ENCODE results near the gene ROR2.

Gene ROR2

GRCh38 chr9:91840882-91841281 is 109.1 kb downstream of the ROR2 start:
- no peak for DNase-seq (ENCODE audit: low spot score)

GRCh38 chr9:91840469-91840868 is 109.6 kb downstream of the ROR2 start:
- no peak for DNase-seq (ENCODE audit: low spot score)

- no peak for DNase-seq (ENCODE audit: low spot score)
Observed at GRCh38 chr9:91839926-91840465, 110.0 kb downstream of the ROR2 start.

- DNase-seq (ENCODE audit: low spot score) = peak; percentile 93
Observed at GRCh38 chr9:91837981-91838731, 111.9 kb downstream of the ROR2 start.

- DNase-seq (ENCODE audit: low spot score) = no peak
Observed at GRCh38 chr9:91836515-91836914, 113.5 kb downstream of the ROR2 start.

DNA sequence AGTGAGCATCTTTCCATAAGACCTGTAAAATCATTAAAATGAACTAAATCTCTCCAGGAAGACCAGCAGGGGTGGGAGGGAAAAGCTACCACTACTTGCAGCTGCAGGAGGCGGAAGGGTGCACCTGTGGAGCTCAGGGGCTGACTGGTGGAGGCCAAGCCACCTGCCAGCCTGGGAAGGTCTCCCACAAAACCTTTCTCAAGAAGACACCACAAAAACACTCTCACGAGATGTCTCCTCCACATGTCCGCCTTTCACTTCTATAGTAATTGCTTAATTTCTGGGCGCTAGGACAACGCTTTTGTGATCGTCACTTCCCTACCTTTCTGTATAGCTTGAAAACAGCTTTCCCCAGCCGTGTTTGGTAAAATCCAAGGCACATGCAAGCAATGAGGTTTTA is 114.4 kb downstream of the ROR2 start:
- DNase-seq (ENCODE audit: low spot score) = no peak

DNA sequence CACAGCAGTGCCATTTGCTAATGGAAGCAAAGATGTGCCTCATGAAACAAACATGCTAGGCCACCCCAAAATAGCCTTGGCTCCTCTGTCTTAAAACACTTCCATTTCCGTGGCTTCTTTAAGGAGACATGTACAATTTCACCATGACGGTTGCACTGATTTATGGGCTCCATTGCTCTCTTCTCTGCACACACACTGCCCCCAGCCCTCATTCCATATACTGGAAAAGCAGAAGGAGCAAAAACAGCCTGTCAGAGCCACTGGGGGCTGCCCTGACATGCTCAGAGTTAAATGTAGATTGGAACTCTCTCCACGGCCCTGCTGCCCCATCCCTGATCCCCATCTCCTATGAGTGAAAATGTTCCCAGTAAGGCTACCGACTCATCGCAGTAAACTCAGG is 114.8 kb downstream of the ROR2 start:
- DNase-seq (ENCODE audit: low spot score) = no peak

DNA sequence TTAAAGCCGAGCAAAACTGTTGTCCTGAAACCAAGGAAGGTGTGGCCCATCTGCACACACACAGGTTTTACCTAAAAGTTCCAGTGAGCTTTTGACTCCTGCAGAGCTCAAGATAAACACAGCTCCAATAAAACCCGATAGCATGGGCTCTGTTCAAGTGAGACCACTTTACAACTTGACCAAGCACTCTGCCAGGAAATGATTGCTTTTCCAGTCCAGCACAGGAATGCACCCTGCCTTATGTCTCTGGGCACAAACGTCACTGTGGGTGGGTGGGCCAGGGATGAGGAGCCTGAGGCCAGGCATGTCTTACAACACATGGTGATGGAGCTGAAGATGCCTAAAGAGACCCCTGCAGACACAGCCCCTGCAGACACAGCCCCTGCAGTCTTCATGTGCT is 115.3 kb downstream of the ROR2 start:
- DNase-seq (ENCODE audit: low spot score) = no peak

GRCh38 chr9:91833878-91834255 is 116.2 kb downstream of the ROR2 start:
- no peak for DNase-seq (ENCODE audit: low spot score)

DNA sequence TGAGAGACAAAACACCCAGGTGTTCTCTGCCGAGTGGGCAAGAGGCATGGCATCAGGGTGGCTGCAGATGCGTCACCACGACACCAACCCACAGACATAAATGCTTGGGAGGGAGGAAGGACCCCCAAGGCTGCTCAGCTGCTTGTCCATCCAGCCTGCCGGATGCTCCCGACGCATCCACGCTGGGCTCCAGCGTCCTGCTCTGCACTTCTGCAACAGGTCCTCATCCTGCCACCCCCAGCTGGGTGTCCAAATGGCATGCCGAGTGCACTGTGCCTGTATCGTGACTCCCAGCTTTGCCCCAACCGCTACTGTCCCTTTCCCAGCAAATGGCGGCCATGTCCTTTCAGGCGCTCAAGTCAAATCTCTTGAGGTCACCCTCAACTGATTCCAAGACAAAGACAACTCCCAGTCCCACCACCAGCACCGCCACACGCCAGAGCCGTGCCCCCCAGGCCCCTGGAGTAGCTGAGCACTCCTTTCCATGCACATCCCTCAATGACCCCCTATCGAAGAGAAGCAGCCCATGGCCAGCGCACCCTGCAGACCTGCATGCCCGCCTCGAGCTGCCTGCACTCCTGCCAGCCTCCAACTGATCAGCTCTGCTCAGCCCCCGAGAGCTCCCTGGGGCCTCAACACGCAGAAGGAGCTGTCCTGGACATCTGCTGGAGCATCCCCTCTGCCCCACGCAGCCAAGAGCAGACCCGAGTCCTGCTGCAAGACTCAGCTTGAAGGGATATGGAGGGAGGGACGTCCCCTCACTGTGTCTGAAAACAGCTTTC is 116.7 kb downstream of the ROR2 start:
- DNase-seq (ENCODE audit: low spot score) = no peak

- no peak for DNase-seq (ENCODE audit: low spot score)
Observed at GRCh38 chr9:91832322-91832721, 117.7 kb downstream of the ROR2 start.

GRCh38 chr9:91825866-91826265 is 124.2 kb downstream of the ROR2 start:
- no peak for DNase-seq (ENCODE audit: low spot score)

GRCh38 chr9:91825422-91825821 is 124.6 kb downstream of the ROR2 start:
- DNase-seq (ENCODE audit: low spot score) = no peak

DNA sequence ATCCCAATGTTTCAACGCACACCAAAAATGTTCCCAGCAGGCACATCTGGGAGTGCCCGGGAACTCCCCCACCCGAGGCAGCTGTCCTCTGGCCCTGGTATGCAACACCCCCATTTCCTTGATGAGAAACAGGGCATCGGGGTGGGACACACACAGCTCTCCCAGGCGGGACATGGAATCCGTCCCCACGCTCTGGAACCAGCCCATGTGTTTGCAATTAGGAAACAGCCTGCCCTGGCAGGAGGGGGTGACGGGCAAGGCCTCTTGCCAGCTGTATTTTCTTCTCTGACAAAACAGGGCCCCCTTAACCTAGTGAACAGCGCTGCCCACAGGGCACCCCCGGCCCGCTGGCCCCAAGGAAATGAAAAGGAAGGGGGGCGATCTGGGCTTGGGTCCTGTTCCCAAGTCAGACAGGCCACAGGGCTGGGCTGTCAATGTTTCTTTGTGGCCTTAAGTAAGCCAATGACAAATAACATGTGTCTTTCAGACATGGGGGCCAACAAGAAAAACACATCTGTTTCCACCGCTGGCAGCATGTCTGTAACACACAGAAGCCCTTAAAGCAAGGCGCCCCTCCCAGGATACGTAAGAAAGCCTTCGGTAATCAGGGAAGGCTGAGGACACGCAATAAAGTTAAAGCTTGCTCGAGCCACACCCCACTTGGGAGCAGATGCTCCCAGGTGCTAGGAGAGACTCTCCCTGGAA is 125.3 kb downstream of the ROR2 start:
- no peak for DNase-seq (ENCODE audit: low spot score)

DNA sequence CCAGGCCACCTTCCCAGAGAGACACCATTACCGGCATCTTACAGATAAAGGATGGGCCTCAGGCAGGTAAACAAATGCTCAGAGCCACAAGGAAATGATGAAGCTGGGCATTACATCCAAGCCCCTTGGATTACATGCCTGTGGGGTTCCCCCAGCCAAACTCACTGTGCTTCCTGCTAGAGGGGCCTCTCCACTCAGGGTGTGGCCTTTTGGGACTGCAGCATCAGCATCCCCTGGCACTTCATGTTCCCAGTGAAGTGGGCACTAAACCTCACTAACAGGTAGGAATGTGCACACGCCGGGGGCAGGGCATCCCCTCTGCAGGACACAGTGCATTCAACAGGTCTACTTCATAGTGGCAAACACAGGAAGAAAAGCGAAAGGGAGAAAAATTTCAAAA is 125.9 kb downstream of the ROR2 start:
- DNase-seq (ENCODE audit: low spot score) = no peak

DNA sequence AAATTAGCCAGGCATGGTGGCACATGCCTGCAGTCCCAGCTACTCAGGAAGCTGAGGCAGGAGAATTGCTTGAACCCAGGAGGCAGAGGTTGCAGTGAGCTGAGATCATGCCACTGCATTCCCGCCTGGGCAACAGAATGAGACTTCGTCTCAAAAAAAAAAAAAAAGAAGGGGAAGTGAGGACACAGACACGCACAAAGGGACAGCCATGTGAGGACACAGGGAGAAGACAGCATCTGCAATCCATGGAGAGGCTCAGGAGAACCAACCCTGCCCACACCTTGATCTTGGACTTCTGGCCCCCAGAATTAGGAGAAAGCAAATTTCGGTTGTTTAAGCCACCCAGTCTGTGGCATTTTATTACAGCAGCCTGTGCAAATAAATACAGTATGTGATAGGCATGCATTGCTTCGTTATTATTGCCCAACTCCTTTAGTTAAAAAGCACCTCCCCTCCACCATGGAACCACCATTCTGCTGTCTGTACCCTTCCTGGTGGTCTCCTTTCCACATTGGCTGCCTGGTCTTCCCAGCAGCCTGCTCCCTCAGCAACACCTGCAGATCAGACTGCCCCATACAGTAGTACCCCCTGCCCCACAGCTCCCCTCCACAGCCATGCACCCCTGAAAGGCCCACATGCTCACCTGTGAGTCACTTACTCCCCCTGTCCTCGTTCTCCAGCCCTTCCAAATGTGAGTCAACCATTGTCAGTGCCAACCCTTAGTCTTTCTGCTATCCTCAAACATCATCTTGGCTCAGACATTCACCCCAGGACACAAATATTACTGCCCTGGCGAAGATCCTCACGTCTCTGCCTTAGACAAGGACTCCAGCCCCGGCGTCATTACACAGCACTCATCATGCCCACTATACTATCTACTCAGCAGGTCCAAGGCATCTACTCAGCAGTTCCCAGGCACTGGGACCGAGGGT is 128.8 kb downstream of the ROR2 start:
- no peak for DNase-seq (ENCODE audit: low spot score)

DNA sequence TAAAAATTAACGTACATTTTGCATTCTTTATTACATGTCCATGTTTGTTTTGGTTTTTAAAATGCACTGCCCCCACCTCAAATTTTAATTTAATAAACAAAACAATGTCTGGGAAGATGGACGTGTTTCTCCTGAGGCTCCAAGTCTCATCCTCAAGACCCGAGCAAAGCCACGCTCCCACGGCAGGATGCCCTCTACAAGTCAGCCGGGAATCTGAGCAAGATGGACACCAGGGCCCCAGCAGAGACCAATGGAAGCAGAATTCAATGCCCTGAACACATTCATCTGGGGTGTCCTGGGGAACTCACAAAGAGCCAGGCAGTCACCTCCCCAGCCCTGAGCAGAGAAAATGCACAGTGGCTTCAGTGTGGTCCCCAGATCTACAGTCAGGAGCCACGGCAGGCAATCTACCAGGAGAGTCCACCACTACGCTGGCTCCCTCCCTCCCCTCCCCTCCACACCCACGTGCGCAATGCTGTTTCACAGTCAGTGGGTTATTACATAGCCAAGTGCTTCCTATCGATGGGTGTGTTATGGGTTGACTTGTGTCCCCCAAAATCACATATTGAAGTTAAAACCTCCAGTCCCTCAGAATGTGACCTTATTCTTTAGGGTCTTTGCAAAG is 129.8 kb downstream of the ROR2 start:
- no peak for DNase-seq (ENCODE audit: low spot score)

DNA sequence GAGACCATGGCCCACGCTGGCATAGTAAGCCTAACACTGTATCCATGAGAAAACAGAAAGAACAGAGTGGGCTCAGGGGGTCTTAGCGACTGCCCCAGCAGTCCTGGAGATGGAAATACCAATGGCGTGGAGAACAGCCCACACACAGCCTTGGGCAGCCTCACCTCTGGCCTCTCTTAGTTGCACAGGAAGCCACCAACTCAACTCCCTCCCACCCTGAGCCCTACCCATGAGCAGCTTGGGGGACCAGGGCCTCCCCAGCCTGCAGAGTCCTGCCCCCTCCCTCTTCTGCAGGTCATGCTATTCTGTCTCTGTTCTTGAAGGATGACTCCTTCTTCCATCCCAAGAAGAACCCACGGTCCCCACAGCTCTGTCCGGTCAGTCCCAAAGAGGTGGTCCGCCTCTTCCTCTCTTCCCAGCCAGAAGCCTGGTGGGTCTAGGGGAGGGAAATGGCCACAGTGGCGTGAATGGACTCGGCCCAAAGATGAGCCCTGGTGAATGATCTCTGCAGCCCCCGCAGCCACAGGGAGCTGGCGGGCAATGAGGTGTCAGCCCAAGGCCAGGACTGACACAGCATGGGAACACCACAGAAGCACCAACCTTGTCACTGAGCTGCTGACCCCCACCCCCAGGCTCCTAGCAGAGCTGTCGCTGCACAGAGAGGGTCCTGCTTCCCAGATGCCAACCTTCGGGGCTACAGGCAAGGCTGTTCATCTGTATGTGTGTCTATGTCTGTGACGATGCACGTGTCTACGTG is 131.2 kb downstream of the ROR2 start:
- DNase-seq (ENCODE audit: low spot score) = no peak

- DNase-seq (ENCODE audit: low spot score) = no peak
Observed at GRCh38 chr9:91818225-91818585, 131.8 kb downstream of the ROR2 start.

DNA sequence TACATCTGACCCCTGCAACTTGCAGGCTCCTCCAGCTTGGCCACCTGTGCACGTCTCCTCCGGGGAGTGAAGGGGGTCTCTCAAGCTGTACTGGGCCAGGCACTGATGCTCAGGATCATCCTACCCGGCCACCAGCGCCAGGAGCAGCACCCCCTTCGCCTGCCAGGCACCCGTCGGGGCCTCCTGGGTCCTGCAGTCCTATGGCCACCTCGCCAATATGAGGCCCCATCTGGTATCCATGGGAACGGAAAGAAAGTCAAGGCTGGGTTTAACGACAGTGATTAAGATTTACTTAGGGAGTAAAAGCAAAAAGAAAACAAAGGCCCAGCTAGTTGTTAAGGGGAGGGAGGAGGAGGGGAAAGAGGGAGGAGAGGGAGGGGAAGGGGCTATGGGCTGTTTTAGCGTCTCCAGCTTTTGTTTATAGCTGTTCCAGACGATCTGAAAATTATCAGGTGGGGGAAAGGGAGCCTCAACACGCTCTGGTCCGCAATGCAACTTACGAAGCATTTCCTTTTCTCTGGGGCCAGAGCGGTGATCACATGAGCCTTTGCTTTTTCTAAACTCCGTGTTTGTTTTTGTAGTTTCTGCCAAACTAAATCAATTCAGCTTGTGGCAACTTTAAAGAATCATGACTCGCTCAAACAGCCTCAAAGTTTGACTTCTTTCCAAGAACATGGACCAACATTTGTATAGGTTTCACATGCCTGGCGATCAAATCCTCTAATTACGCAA is 132.4 kb downstream of the ROR2 start:
- DNase-seq (ENCODE audit: low spot score) = no peak

All from LoVo (cell line).